K562 (cell line): Measurements from ENCODE around the gene WDR81. TPM values are rescaled to one million over a fixed set of nuclear protein-coding genes. Genes with fewer than 3 reads are reported as not detected.

ENCODE experiments used
- ATAC-seq: fragments of 200-7000 bp; cut with Tn5 transposase; 3 replicates; pipeline ENCODE4 v1.9.1; 2020; ENCODE audit warnings: moderate library complexity
- BruUV-seq: library from RNA; stranded (reverse); fragments of 400-500 nt; replicated peaks from 2 replicates; lab custom pipeline; 2021; lab: Mats Ljungman, UMichigan
- CTCF ChIA-PET: fragments of 300-600 bp; formaldehyde crosslinking; extraction: SDS; loops from one replicate; lab custom pipeline; 2021; ENCODE audit warnings: low intra/inter-chr PET ratio; lab: Yijun Ruan, JAX
- POLR2A ChIA-PET: fragments of 300-600, 350-650 bp; sonication (Branson Sonifier 250); formaldehyde crosslinking; extraction: SDS; loops from one replicate; lab custom pipeline; 2021; ENCODE audit warnings: antibody characterized with exemption, inconsistent platforms; lab: Yijun Ruan, JAX
- DNase-seq, 4 experiments: peaks; one replicate each; pipeline versions ENCODE4 v3.0.0 to v3.0.0-alpha.2; 2011 to 2018; ENCODE audit warnings: low spot score in 3 of 4, mixed read lengths in 3 of 4; ENCODE audit errors: extremely low read depth in 1 of 4
- FAIRE-seq: peaks from 2 replicates; lab custom pipeline; 2011; peaks lifted over from hg19 to GRCh38; lab: Jason Lieb, UNC
- H2AFZ ChIP-seq: 2 replicates; pipeline ENCODE4 v1.6.0; 2011; ENCODE audit warnings: low read depth, low read length, control low read depth, inconsistent platforms
- H3K27ac ChIP-seq: fragments of 200-600 bp; 3 replicates; pipeline ENCODE4 v1.8.0; 2011; ENCODE audit warnings: low read depth, mild to moderate bottlenecking, control low read depth, inconsistent platforms, low read length, moderate library complexity, mixed read lengths; ENCODE audit errors: extremely low read depth
- H3K27me3 ChIP-seq, 2 experiments: fragments of 300-600 bp in 1 of 2; 2 replicates in 1 of 2; 3 replicates in 1 of 2; pipeline versions ENCODE4 v1.6.0 to v1.8.0; 2011; ENCODE audit warnings: inconsistent platforms in 2 of 2, low read length in 2 of 2, mild to moderate bottlenecking in 1 of 2, mixed read lengths in 1 of 2, moderate library complexity in 1 of 2; ENCODE audit not compliant: control insufficient read depth in 2 of 2, insufficient read depth in 2 of 2
- H3K36me3 ChIP-seq: fragments of 300-600 bp; 3 replicates; pipeline ENCODE4 v1.8.0; 2011; ENCODE audit warnings: mild to moderate bottlenecking, low read length, inconsistent platforms; ENCODE audit not compliant: control insufficient read depth, insufficient read depth
- H3K4me1 ChIP-seq, 2 experiments: fragments of 200-600 bp in 1 of 2; replicated peaks in 1 of 2; 2 replicates in 1 of 2; 3 replicates in 1 of 2; pipeline versions ENCODE4 v1.5.1 to v1.8.0; 2011; ENCODE audit warnings: inconsistent platforms in 2 of 2, low read length in 2 of 2, mild to moderate bottlenecking in 1 of 2, mixed read lengths in 1 of 2, moderate library complexity in 1 of 2; ENCODE audit not compliant: control insufficient read depth in 2 of 2, insufficient read depth in 2 of 2
- H3K4me2 ChIP-seq: 2 replicates; pipeline ENCODE4 v1.6.1; 2011; ENCODE audit warnings: low read length, control low read depth, inconsistent platforms, mixed read lengths; ENCODE audit not compliant: insufficient read depth
- H3K4me3 ChIP-seq: fragments of 200-600 bp; sonication (generic), shearing (Covaris generic); 2 replicates; pipeline ENCODE4 v1.5.1; 2016; ENCODE audit warnings: control low read depth, inconsistent platforms
- H3K79me2 ChIP-seq: fragments of 200-600 bp; 3 replicates; pipeline ENCODE4 v1.8.0; 2011; ENCODE audit warnings: low read length, inconsistent platforms; ENCODE audit not compliant: control insufficient read depth, insufficient read depth
- H3K9ac ChIP-seq, 2 experiments: 2 replicates each; pipeline versions ENCODE4 v1.6.0 to v1.6.1; 2011; ENCODE audit warnings: low read depth in 2 of 2, low read length in 2 of 2, control low read depth in 1 of 2, inconsistent platforms in 1 of 2, mild to moderate bottlenecking in 1 of 2, mixed read lengths in 1 of 2; ENCODE audit not compliant: insufficient read depth in 1 of 2
- H3K9me1 ChIP-seq: one replicate; pipeline ENCODE4 v1.6.0; 2011; ENCODE audit warnings: inconsistent platforms, mild to moderate bottlenecking, low read length, moderate library complexity; ENCODE audit not compliant: control insufficient read depth, insufficient read depth
- H3K9me3 ChIP-seq: replicated peaks from 2 replicates; pipeline ENCODE4 v1.5.1; 2011; ENCODE audit warnings: low read depth, low read length, inconsistent platforms; ENCODE audit not compliant: control insufficient read depth, insufficient read depth
- H4K20me1 ChIP-seq: replicated peaks from 2 replicates; pipeline ENCODE4 v1.6.1; 2011; ENCODE audit warnings: low read length, inconsistent platforms, mixed read lengths; ENCODE audit not compliant: control insufficient read depth, insufficient read depth
- BRF1 ChIP-seq: IDR thresholded peaks from 3 replicates; pipeline ENCODE4 v1.6.1; 2011; ENCODE audit warnings: borderline replicate concordance, mild to moderate bottlenecking; ENCODE audit not compliant: insufficient read length; ENCODE audit errors: extremely low read depth
- CAMTA2 ChIP-seq: fragments of 250-450 bp; sonication (Bioruptor Pico); conservative IDR thresholded peaks from 2 replicates; pipeline ENCODE4 v1.5.1; 2022
- HNRNPK ChIP-seq: fragments of 200-400 bp; formaldehyde crosslinking; IDR thresholded peaks from one replicate; pipeline ENCODE4 v1.6.1; 2018; ENCODE audit warnings: mild to moderate bottlenecking, low read depth, low read length; ENCODE audit not compliant: poor library complexity, severe bottlenecking
- KAT2B ChIP-seq: IDR thresholded peaks from one replicate; pipeline ENCODE4 v1.6.1; 2012; ENCODE audit warnings: low read depth, mild to moderate bottlenecking, control low read depth, inconsistent platforms, low read length, moderate library complexity
- NR1H2 ChIP-seq: sonication (generic); formaldehyde crosslinking; IDR thresholded peaks from 2 replicates; pipeline ENCODE4 v1.4.0; 2020; ENCODE audit warnings: mild to moderate bottlenecking, missing genetic modification reagents
- NR2F6 ChIP-seq: fragments of 450-650 bp; formaldehyde crosslinking; IDR thresholded peaks from 2 replicates; pipeline ENCODE4 v1.4.0; 2020; ENCODE audit warnings: mild to moderate bottlenecking
- PHF21A ChIP-seq: fragments of 450-650 bp; IDR thresholded peaks from 2 replicates; pipeline ENCODE4 v1.6.1; 2017; ENCODE audit warnings: low read depth, borderline replicate concordance
- SMAD4 ChIP-seq: fragments of 250-450 bp; sonication (Bioruptor Pico); conservative IDR thresholded peaks from 2 replicates; pipeline ENCODE4 v1.8.0; 2021; ENCODE audit warnings: inconsistent platforms, mild to moderate bottlenecking, moderate library complexity
- TBL1XR1 ChIP-seq, 2 experiments: IDR thresholded peaks; 2 replicates each; pipeline ENCODE4 v1.6.1; 2012; ENCODE audit warnings: improper control_type of control experiment in 2 of 2, low read length in 2 of 2, mild to moderate bottlenecking in 1 of 2
- ZBED1 ChIP-seq: IDR thresholded peaks from 2 replicates; pipeline ENCODE4 v1.6.1; 2014
- ZC3H8 ChIP-seq: fragments of 450-650 bp; IDR thresholded peaks from 2 replicates; pipeline ENCODE4 v1.6.1; 2017
- ZNF274 ChIP-seq: IDR thresholded peaks from 2 replicates; pipeline ENCODE4 v1.6.1; 2011; ENCODE audit warnings: low read depth, mild to moderate bottlenecking, low read length, moderate library complexity, borderline replicate concordance
- ZNF512 ChIP-seq: IDR thresholded peaks from 2 replicates; pipeline ENCODE4 v1.6.1; 2016; ENCODE audit warnings: missing genetic modification characterization, missing compliant biosample characterization
- WGBS: fragments of 100-300 bp; shearing (Covaris generic); methylation state at CpG from one replicate; pipeline ENCODE4 v1.1.6; 2016; ENCODE audit warnings: low coverage, mixed read lengths; ENCODE audit not compliant: insufficient coverage; ENCODE audit errors: missing lambda C conversion rate; 5-methylcytosine and 5-hydroxymethylcytosine counted together
- in situ Hi-C: fragments of 300-500 bp; cut with MboI; formaldehyde crosslinking; loops from 4 replicates; pipeline ENCODE4 v1.15.0; 2018; ENCODE audit warnings: inconsistent platforms, mixed read lengths
- intact Hi-C: fragments of 100-400 bp; cut with micrococcal nuclease; formaldehyde crosslinking; loops from 2 replicates; pipeline ENCODE4 v1.14.2; 2022
- polyA plus RNA-seq, 8 experiments: library from polyadenylated mRNA; depleted of rRNA in 4 of 8; stranded (reverse) in 5 of 8; unstranded in 3 of 8; fragments of >200 nt; fragmentation: Nextera tagmentation in 2 of 8; fragmentation: Illumina TruSeq in 1 of 8; extraction: Ambion mirVana in 2 of 8; extraction: Trizol in 1 of 8; gene quantifications; 2 replicates each; pipeline versions ENCODE4 v1.2.1 to v1.2.3, GENCODE V29; 2011 to 2014; ENCODE audit warnings: inconsistent platforms in 1 of 8, missing spikeins in 1 of 8
- total RNA-seq, 7 experiments: library from RNA; depleted of rRNA in 6 of 7; stranded (reverse); fragments of >200 nt in 6 of 7; fragmentation: Illumina TruSeq in 2 of 7; extraction: Trizol in 2 of 7; gene quantifications; 2 replicates each; pipeline versions ENCODE4 v1.2.1 to v1.2.3, GENCODE V29; 2011 to 2021; ENCODE audit warnings: low replicate concordance in 1 of 7
- TF ChIP-seq, protein P1 (sequence below): fragments of 250-450 bp; sonication (Bioruptor Pico); IDR thresholded peaks from 2 replicates; pipeline ENCODE4 v1.4.0; 2020; ENCODE audit warnings: mild to moderate bottlenecking

Gene WDR81
- total and polyA plus RNA-seq, 9 of the 15 experiments (the other 6 are each of a cell fraction or from before 2014, with no cell fraction given): 0.01 to 17.1 (median 3.3) TPM

DNA sequence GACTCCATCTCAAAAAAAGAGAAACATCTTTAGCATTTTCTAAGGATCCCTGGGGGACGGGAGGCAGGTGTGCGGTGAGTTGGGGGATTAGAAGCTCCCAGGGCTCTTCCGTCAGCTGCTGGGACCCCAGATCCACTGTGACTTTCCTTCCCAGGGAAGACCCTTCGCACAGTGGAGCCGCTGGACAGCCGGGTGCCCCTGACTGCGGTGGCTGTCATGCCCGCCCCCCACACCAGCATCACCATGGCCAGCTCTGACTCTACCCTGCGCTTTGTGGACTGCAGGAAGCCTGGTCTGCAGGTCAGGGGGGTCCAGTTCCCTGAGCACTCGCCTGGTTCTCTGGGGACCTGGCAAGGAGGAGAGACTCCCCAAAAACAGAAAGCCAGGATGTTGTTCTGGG lies 10.9 kb downstream of the WDR81 start:
- H3K36me3 ChIP-seq: peaks cover 16% of the 10 kb centered on the region; the same call in 1 of the 3 replicates
- H2AFZ ChIP-seq: no peak overlapping the region
- H3K79me2 ChIP-seq: peaks cover 4% of the 10 kb centered on the region; the same call in 1 of the 3 replicates
- BruUV-seq: no TSS peak
- H3K27ac ChIP-seq: no peak overlapping the region
- no peak overlapping the region for H3K4me2 ChIP-seq
- in situ Hi-C loops (no loop called here), intact Hi-C loops (no loop called here)
- no peak for DNase-seq
- CTCF ChIA-PET: no interaction called here
- POLR2A ChIA-PET: interaction anchor here (3.6 kb wide), 1 partner anchor 18 kb away, joined by 16 read pairs; no protein-coding TSS in a partner anchor
- no peak overlapping the region for H3K4me3 ChIP-seq
- no peaks in the 10 kb centered on the region for H3K9me3 ChIP-seq
- WGBS: 93% methylated on average over 5 of the region's 10 CpGs
- no peak for FAIRE-seq
- peaks cover 17 to 62% of the 10 kb centered on the region in 2 experiments for H3K4me1 ChIP-seq
- H3K9ac ChIP-seq: no peak overlapping the region
- H3K27me3 ChIP-seq: no peaks in the 10 kb centered on the region
- no peak for ATAC-seq
- no peaks in the 10 kb centered on the region for H4K20me1 ChIP-seq
- TF ChIP-seq PHF21A (no peak), SMAD4 (CRISPR knock-in tag) (no peak), ZNF512 (tag) (no peak), ZBED1 (no peak), ZC3H8 (no peak), BRF1 (no peak), KAT2B (no peak), HNRNPK (no peak), ZNF274 (no peak), NR1H2 (no peak), TBL1XR1 (IDR thresholded peaks at IDR 0.05; ENCODE audit: low read length in 2 of 2) (no peak), NR2F6 (CRISPR knock-in tag) (no peak), CAMTA2 (CRISPR knock-in tag) (no peak)
- TF ChIP-seq, protein P1, sequence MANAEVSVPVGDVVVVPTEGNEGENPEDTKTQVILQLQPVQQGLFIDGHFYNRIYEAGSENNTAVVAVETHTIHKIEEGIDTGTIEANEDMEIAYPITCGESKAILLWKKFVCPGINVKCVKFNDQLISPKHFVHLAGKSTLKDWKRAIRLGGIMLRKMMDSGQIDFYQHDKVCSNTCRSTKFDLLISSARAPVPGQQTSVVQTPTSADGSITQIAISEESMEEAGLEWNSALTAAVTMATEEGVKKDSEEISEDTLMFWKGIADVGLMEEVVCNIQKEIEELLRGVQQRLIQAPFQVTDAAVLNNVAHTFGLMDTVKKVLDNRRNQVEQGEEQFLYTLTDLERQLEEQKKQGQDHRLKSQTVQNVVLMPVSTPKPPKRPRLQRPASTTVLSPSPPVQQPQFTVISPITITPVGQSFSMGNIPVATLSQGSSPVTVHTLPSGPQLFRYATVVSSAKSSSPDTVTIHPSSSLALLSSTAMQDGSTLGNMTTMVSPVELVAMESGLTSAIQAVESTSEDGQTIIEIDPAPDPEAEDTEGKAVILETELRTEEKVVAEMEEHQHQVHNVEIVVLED (CRISPR knock-in tag): no peak
- H3K9me1 ChIP-seq: no peaks in the 10 kb centered on the region
